ENCODE measurements around the gene CDKN2D.
"Not testable (repeated sequence)": the region's sequence is repeated elsewhere in the genome, so short reads cannot be mapped to it uniquely, and the experiment has no call there.

The CDKN2D gene

GRCh38 chr19:10551698-10552301 is 17.0 kb downstream of the CDKN2D start:
- DNase-seq (ENCODE audit: low spot score) = peak; percentile 44

GRCh38 chr19:10551006-10551405 is 17.8 kb downstream of the CDKN2D start:
- not testable (repeated sequence) for DNase-seq (ENCODE audit: low spot score)

- DNase-seq (ENCODE audit: low spot score) = no peak
These were observed 18.4 kb downstream of the CDKN2D start for GRCh38 chr19:10550336-10550735.

GRCh38 chr19:10549733-10550132 is 19.0 kb downstream of the CDKN2D start:
- DNase-seq (ENCODE audit: low spot score) = no peak

GRCh38 chr19:10548746-10549276 is 20.0 kb downstream of the CDKN2D start:
- DNase-seq (ENCODE audit: low spot score) = no peak

- DNase-seq (ENCODE audit: low spot score) = no peak
These were observed 22.0 kb downstream of the CDKN2D start for GRCh38 chr19:10546817-10547216.

- no peak for DNase-seq (ENCODE audit: low spot score)
These were observed 24.0 kb downstream of the CDKN2D start for GRCh38 chr19:10544753-10545251.

- DNase-seq (ENCODE audit: low spot score) = no peak
These were observed 24.5 kb downstream of the CDKN2D start for GRCh38 chr19:10544242-10544752.

GRCh38 chr19:10543420-10544241 is 25.1 kb downstream of the CDKN2D start, which contains the start of gene ATG4D:
Gene ATG4D (plus strand): TSS chr19:10543904. CDS start chr19:10544091, 187 bp downstream.
- DNase-seq (ENCODE audit: low spot score) = peak; percentile 98

- no peak for DNase-seq (ENCODE audit: low spot score)
These were observed 25.7 kb downstream of the CDKN2D start for GRCh38 chr19:10543059-10543419.

- DNase-seq (ENCODE audit: low spot score) = not testable (repeated sequence)
These were observed 29.8 kb downstream of the CDKN2D start for GRCh38 chr19:10539016-10539415.

- no peak for DNase-seq (ENCODE audit: low spot score)
These were observed 30.4 kb downstream of the CDKN2D start for GRCh38 chr19:10538204-10538983.

GRCh38 chr19:10537668-10538067 is 31.1 kb downstream of the CDKN2D start:
- no peak for DNase-seq (ENCODE audit: low spot score)

GRCh38 chr19:10535613-10536012 is 33.2 kb downstream of the CDKN2D start:
- DNase-seq (ENCODE audit: low spot score) = no peak

GRCh38 chr19:10533646-10534386 is 35.0 kb downstream of the CDKN2D start:
- peak; percentile 73 for DNase-seq (ENCODE audit: low spot score)

GRCh38 chr19:10532457-10532856 is 36.3 kb downstream of the CDKN2D start:
- no peak for DNase-seq (ENCODE audit: low spot score)

- not testable (repeated sequence) for DNase-seq (ENCODE audit: low spot score)
These were observed 41.9 kb downstream of the CDKN2D start for GRCh38 chr19:10526887-10527286.

- no peak for DNase-seq (ENCODE audit: low spot score)
These were observed 43.1 kb downstream of the CDKN2D start for GRCh38 chr19:10525636-10526035.

- no peak for DNase-seq (ENCODE audit: low spot score)
These were observed 45.6 kb downstream of the CDKN2D start for GRCh38 chr19:10523135-10523636.

- no peak for DNase-seq (ENCODE audit: low spot score)
These were observed 47.2 kb downstream of the CDKN2D start for GRCh38 chr19:10521461-10522171.

Data from GM03348 (cell line).